K562 (cell line): ENCODE data around the gene CTSW. TPM values are rescaled to one million over a fixed set of nuclear protein-coding genes. Genes with fewer than 3 reads are reported as not detected.

Experiments used
- ARID1B ChIP-seq: fragments of 450-650 bp; IDR thresholded peaks from 2 replicates; pipeline ENCODE4 v1.6.1; 2016; ENCODE audit warnings: antibody characterized with exemption, mild to moderate bottlenecking, inconsistent platforms
- BCLAF1 ChIP-seq, 2 experiments: fragments of 450-650 bp in 1 of 2; IDR thresholded peaks; 2 replicates each; pipeline ENCODE4 v1.6.1; 2011 to 2017; ENCODE audit warnings: low read depth in 2 of 2, antibody characterized with exemption in 1 of 2, borderline replicate concordance in 1 of 2, low read length in 1 of 2, mild to moderate bottlenecking in 1 of 2, mixed read lengths in 1 of 2; ENCODE audit not compliant: control insufficient read depth in 1 of 2
- CHAMP1 ChIP-seq: fragments of 450-650 bp; IDR thresholded peaks from 2 replicates; pipeline ENCODE4 v1.6.1; 2016; ENCODE audit warnings: mild to moderate bottlenecking
- ETS2 ChIP-seq: IDR thresholded peaks from 2 replicates; pipeline ENCODE4 v1.6.1; 2016; ENCODE audit warnings: borderline replicate concordance, missing genetic modification characterization, mild to moderate bottlenecking, moderate library complexity, missing compliant biosample characterization; ENCODE audit not compliant: poor library complexity, severe bottlenecking
- FOXA1 ChIP-seq: fragments of 450-650 bp; IDR thresholded peaks from 2 replicates; pipeline ENCODE4 v1.6.1; 2016; ENCODE audit warnings: mild to moderate bottlenecking, borderline replicate concordance
- GATA2 ChIP-seq: sonication (generic); formaldehyde crosslinking; IDR thresholded peaks from 2 replicates; pipeline ENCODE4 v1.4.0; 2020; ENCODE audit warnings: mild to moderate bottlenecking, missing genetic modification reagents
- HDAC3 ChIP-seq: fragments of 450-650 bp; IDR thresholded peaks from 2 replicates; pipeline ENCODE4 v1.6.1; 2018; ENCODE audit warnings: borderline replicate concordance, mild to moderate bottlenecking, moderate library complexity; ENCODE audit not compliant: partially characterized antibody
- HNRNPL ChIP-seq: fragments of 200-400 bp; formaldehyde crosslinking; IDR thresholded peaks from 2 replicates; pipeline ENCODE4 v1.6.1; 2017; ENCODE audit warnings: low read depth, mild to moderate bottlenecking, low read length
- NR2C2 ChIP-seq, 2 experiments: fragments of 200-800 bp in 1 of 2; sonication (Bioruptor generic) in 1 of 2; sonication (generic) in 1 of 2; formaldehyde crosslinking in 1 of 2; IDR thresholded peaks; 2 replicates each; pipeline versions ENCODE4 v1.6.1 to v1.8.0; 2016 to 2022; ENCODE audit warnings: mild to moderate bottlenecking in 1 of 2, missing compliant biosample characterization in 1 of 2, missing genetic modification characterization in 1 of 2, missing genetic modification reagents in 1 of 2
- NR2F6 ChIP-seq: fragments of 450-650 bp; formaldehyde crosslinking; IDR thresholded peaks from 2 replicates; pipeline ENCODE4 v1.4.0; 2020; ENCODE audit warnings: mild to moderate bottlenecking
- NR4A1 ChIP-seq, 2 experiments: fragments of 250-450 bp in 1 of 2; fragments of 450-650 bp in 1 of 2; sonication (Bioruptor Pico) in 1 of 2; IDR thresholded peaks; 2 replicates each; pipeline versions ENCODE4 v1.4.0 to v1.6.1; 2016 to 2020; ENCODE audit warnings: mild to moderate bottlenecking in 2 of 2, missing compliant biosample characterization in 1 of 2, missing genetic modification characterization in 1 of 2, moderate library complexity in 1 of 2
- PBX2 ChIP-seq, 2 experiments: IDR thresholded peaks in 1 of 2; conservative IDR thresholded peaks in 1 of 2; 2 replicates each; pipeline ENCODE4 v1.6.1; 2016; ENCODE audit warnings: low read depth in 2 of 2, mild to moderate bottlenecking in 1 of 2, missing compliant biosample characterization in 1 of 2, missing genetic modification characterization in 1 of 2, moderate library complexity in 1 of 2
- TAF1 ChIP-seq: IDR thresholded peaks from 2 replicates; pipeline ENCODE4 v1.6.1; 2011; ENCODE audit warnings: mild to moderate bottlenecking, low read length, moderate library complexity; ENCODE audit not compliant: insufficient read depth, control insufficient read depth, severe bottlenecking; ENCODE audit errors: extremely low read depth
- THRB ChIP-seq: fragments of 450-650 bp; formaldehyde crosslinking; conservative IDR thresholded peaks from 2 replicates; pipeline ENCODE4 v1.4.0; 2022; ENCODE audit warnings: mild to moderate bottlenecking, missing genetic modification characterization
- polyA plus RNA-seq, 8 experiments: library from polyadenylated mRNA; depleted of rRNA in 4 of 8; stranded (reverse) in 5 of 8; unstranded in 3 of 8; fragments of >200 nt; fragmentation: Nextera tagmentation in 2 of 8; fragmentation: Illumina TruSeq in 1 of 8; extraction: Ambion mirVana in 2 of 8; extraction: Trizol in 1 of 8; gene quantifications; 2 replicates each; pipeline versions ENCODE4 v1.2.1 to v1.2.3, GENCODE V29; 2011 to 2014; ENCODE audit warnings: inconsistent platforms in 1 of 8, missing spikeins in 1 of 8
- total RNA-seq, 7 experiments: library from RNA; depleted of rRNA in 6 of 7; stranded (reverse); fragments of >200 nt in 6 of 7; fragmentation: Illumina TruSeq in 2 of 7; extraction: Trizol in 2 of 7; gene quantifications; 2 replicates each; pipeline versions ENCODE4 v1.2.1 to v1.2.3, GENCODE V29; 2011 to 2021; ENCODE audit warnings: low replicate concordance in 1 of 7

Gene CTSW
- total and polyA plus RNA-seq, 9 of the 15 experiments (the other 6 are each of a cell fraction or from before 2014, with no cell fraction given): 0.04 TPM; not detected in 8

GRCh38 chr11:65900125-65900898 lies 20.7 kb downstream of the CTSW start, which contains the start of gene FOSL1 (continued):
- TF ChIP-seq PBX2 (CRISPR knock-in tag; IDR thresholded peaks at IDR 0.05; ENCODE audit: low read depth) (no peak), PBX2 (tag; conservative IDR thresholded peaks at IDR 0.05; ENCODE audit: low read depth) (no peak), HDAC3 (no peak), NR4A1 (CRISPR knock-in tag; IDR thresholded peaks at IDR 0.05) (no peak), NR4A1 (tag; IDR thresholded peaks at IDR 0.05) (no peak), NR2C2 (CRISPR knock-in tag; IDR thresholded peaks at IDR 0.05) (no peak), NR2C2 (tag; IDR thresholded peaks at IDR 0.05) (no peak), THRB (CRISPR knock-in tag) (no peak), ARID1B (no peak), CHAMP1 (no peak), FOXA1 (no peak), GATA2 (CRISPR knock-in tag) (no peak), TAF1 (peak; percentile 98), HNRNPL (peak; percentile 86; the same call in 1 of the 2 replicates), ETS2 (no peak), BCLAF1 (IDR thresholded peaks at IDR 0.05; ENCODE audit: borderline replicate concordance in 1 of 2, control insufficient read depth in 1 of 2, low read depth in 2 of 2, low read length in 1 of 2) (peak in 1 of 2 experiments; percentile 61; a peak in 1 of 4 replicates), NR2F6 (CRISPR knock-in tag) (no peak)
